OCI-LY3 (cell line): ENCODE measurements around the gene IFNGR1.

Source experiments
- CTCF ChIP-seq: fragments of 200-600, 300-600 bp; sonication (generic); IDR thresholded peaks from 2 replicates; pipeline ENCODE4 v1.5.1; 2014; ENCODE audit warnings: antibody characterized with exemption, low read length, low read depth
- EZH2phosphoT487 ChIP-seq: fragments of 200-600 bp; shearing (Covaris generic); IDR thresholded peaks from 2 replicates; pipeline ENCODE4 v1.6.1; 2018; ENCODE audit warnings: antibody characterized with exemption, mixed run types, low read depth

- TF ChIP-seq EZH2phosphoT487 (no peak), CTCF (no peak)
Measured at GRCh38 chr6:137259349-137259748, 40.2 kb upstream of the IFNGR1 start.
